GM12864 (cell line): ENCODE measurements around the gene PVALB.

ENCODE experiments used
- DNase-seq: peaks from one replicate; pipeline ENCODE4 v3.0.0-alpha.2; 2011; ENCODE audit warnings: low read depth
- H3K4me3 ChIP-seq: 2 replicates; pipeline ENCODE4 v1.5.1; 2011; ENCODE audit warnings: mild to moderate bottlenecking, low read depth, low read length, control low read depth
- TF ChIP-seq, protein P1 (sequence below): IDR thresholded peaks from 2 replicates; pipeline ENCODE4 v1.5.1; 2011; ENCODE audit warnings: low read depth, mild to moderate bottlenecking, moderate library complexity, low read length, control low read depth, inconsistent platforms; ENCODE audit errors: missing control alignments

PVALB gene

GRCh38 chr22:36833073-36833472, 16.2 kb upstream of the PVALB start:
- TF ChIP-seq, protein P1, sequence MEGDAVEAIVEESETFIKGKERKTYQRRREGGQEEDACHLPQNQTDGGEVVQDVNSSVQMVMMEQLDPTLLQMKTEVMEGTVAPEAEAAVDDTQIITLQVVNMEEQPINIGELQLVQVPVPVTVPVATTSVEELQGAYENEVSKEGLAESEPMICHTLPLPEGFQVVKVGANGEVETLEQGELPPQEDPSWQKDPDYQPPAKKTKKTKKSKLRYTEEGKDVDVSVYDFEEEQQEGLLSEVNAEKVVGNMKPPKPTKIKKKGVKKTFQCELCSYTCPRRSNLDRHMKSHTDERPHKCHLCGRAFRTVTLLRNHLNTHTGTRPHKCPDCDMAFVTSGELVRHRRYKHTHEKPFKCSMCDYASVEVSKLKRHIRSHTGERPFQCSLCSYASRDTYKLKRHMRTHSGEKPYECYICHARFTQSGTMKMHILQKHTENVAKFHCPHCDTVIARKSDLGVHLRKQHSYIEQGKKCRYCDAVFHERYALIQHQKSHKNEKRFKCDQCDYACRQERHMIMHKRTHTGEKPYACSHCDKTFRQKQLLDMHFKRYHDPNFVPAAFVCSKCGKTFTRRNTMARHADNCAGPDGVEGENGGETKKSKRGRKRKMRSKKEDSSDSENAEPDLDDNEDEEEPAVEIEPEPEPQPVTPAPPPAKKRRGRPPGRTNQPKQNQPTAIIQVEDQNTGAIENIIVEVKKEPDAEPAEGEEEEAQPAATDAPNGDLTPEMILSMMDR = no peak
- DNase-seq = no peak
- H3K4me3 ChIP-seq = no peak overlapping the region

DNA sequence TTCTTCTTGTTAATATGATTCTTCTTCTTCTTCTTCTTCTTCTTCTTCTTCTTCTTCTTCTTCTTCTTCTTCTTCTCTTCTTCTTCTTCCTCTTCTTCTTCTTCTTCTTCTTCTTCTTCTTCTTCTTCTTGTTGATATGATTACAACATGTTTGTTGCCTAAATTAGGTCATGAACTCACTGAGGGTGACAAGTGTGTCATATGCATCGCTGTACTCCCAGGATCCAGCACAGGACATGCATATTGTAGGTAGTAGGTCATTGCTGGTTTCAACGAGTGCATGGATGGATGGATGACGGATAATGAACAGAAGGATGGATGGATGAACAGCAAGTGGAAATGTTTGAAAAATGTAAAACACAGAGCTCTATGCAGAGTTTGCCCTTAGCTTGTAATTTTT, 14.9 kb upstream of the PVALB start:
- H3K4me3 ChIP-seq = no peak overlapping the region
- no peak for DNase-seq
- TF ChIP-seq, protein P1 = no peak

GRCh38 chr22:36831206-36831605, 14.4 kb upstream of the PVALB start:
- TF ChIP-seq, protein P1 = no peak
- DNase-seq = no peak
- H3K4me3 ChIP-seq = no peak overlapping the region

- TF ChIP-seq, protein P1 = no peak
- no peak for DNase-seq
- no peak overlapping the region for H3K4me3 ChIP-seq
Observed at GRCh38 chr22:36830601-36831000, 13.8 kb upstream of the PVALB start.

GRCh38 chr22:36829370-36830002, 12.7 kb upstream of the PVALB start:
- TF ChIP-seq, protein P1 = no peak
- DNase-seq = no peak
- H3K4me3 ChIP-seq = no peak overlapping the region

- TF ChIP-seq, protein P1 = no peak
- no peak for DNase-seq
- H3K4me3 ChIP-seq = no peak overlapping the region
Observed at GRCh38 chr22:36828815-36829214, 12.0 kb upstream of the PVALB start.

GRCh38 chr22:36826262-36826661, 9.4 kb upstream of the PVALB start:
- no peak overlapping the region for H3K4me3 ChIP-seq
- TF ChIP-seq, protein P1 = no peak
- DNase-seq = no peak
